Right lobe of liver (tissue), 6 donors: ENCODE measurements around the gene IL18BP. TPM values are rescaled to one million over a fixed set of nuclear protein-coding genes. Genes with fewer than 3 reads are reported as not detected.
A peak's percentile ranks its signal among the peaks of the same experiment; 100 is the strongest.

ENCODE experiments used
- ATAC-seq, 4 donors: fragments of 200-7000 bp; cut with Tn5 transposase; one replicate each; pipeline ENCODE4 v1.9.1; 2020; ENCODE audit warnings: mild to moderate bottlenecking in 4 of 4, moderate library complexity in 4 of 4
- DNase-seq, 3 donors: peaks; one replicate each; pipeline ENCODE4 v3.0.0-alpha.2; 2020
- H3K27ac ChIP-seq, 3 donors: fragments of 200-600 bp; one replicate each; pipeline ENCODE4 v1.8.0; 2022
- H3K27me3 ChIP-seq, 2 donors: fragments of 200-600 bp; one replicate each; pipeline ENCODE4 v1.8.0; 2022
- H3K36me3 ChIP-seq, 4 donors: fragments of 200-600 bp; sonication (generic) in 1 of 4; one replicate each; pipeline versions ENCODE4 v1.5.1 to v1.8.0; 2017 to 2022; ENCODE audit warnings: control low read depth in 1 of 4
- H3K4me1 ChIP-seq, 4 donors: fragments of 200-600 bp; sonication (generic) in 1 of 4; one replicate each; pipeline versions ENCODE4 v1.5.1 to v1.8.0; 2017 to 2022; ENCODE audit warnings: control low read depth in 1 of 4
- H3K4me3 ChIP-seq, 3 donors: fragments of 200-600 bp; one replicate each; pipeline ENCODE4 v1.8.0; 2022
- H3K9me3 ChIP-seq, 4 donors: fragments of 200-600 bp; sonication (generic) in 1 of 4; one replicate each; pipeline versions ENCODE4 v1.5.1 to v1.8.0; 2017 to 2022; ENCODE audit warnings: control low read depth in 1 of 4
- POLR2A ChIP-seq: fragments of 450-650 bp; IDR thresholded peaks from one replicate; pipeline ENCODE4 v1.6.1; 2017; ENCODE audit warnings: antibody characterized with exemption, mild to moderate bottlenecking
- WGBS: methylation state at CpG from one replicate; pipeline ENCODE4 v1.1.6; 2018; ENCODE audit warnings: low coverage, low lambda C conversion rate; ENCODE audit not compliant: insufficient coverage; ENCODE audit errors: missing lambda C conversion rate; 5-methylcytosine and 5-hydroxymethylcytosine counted together
- intact Hi-C, 2 donors: fragments of 100-400 bp; cut with DNase I; formaldehyde crosslinking; loops; one replicate each; pipeline versions ENCODE4 v1.11.2 to v1.14.1; 2022
- total RNA-seq, 6 experiments: library from RNA; depleted of rRNA in 2 of 6; stranded (reverse); fragments of >200 nt in 2 of 6; fragmentation: NEBNext Ultra II Directional in 3 of 6; extraction: Animal tissue kit (Norgen Biotek cat#: 25700) in 3 of 6; gene quantifications; one replicate each; pipeline versions ENCODE4 v1.1.0 to v1.2.4, GENCODE V29; 2016 to 2023
- TF ChIP-seq, protein P1 (sequence below), 4 donors: fragments of 200-600 bp in 3 of 4; fragments of 450-650 bp in 1 of 4; IDR thresholded peaks; one replicate each; pipeline versions ENCODE4 v1.5.1 to v1.8.0; 2016 to 2022; ENCODE audit warnings: antibody characterized with exemption in 4 of 4, mild to moderate bottlenecking in 2 of 4
- donor health status: DM: no; HTN: yes; CAD: no.
- donor health status: DM: no; HTN: no; CAD: no.
- donor health status: DM: no; HTN: no; CAD: no.
- donor health status: DM: no; HTN: yes; CAD: no.
- donor health status: DM: no; HTN: yes; CAD: no.

The IL18BP gene
- total RNA-seq, 6 experiments from 2014 or later = 2.2 to 13.0 (median 3.7) TPM

DNA sequence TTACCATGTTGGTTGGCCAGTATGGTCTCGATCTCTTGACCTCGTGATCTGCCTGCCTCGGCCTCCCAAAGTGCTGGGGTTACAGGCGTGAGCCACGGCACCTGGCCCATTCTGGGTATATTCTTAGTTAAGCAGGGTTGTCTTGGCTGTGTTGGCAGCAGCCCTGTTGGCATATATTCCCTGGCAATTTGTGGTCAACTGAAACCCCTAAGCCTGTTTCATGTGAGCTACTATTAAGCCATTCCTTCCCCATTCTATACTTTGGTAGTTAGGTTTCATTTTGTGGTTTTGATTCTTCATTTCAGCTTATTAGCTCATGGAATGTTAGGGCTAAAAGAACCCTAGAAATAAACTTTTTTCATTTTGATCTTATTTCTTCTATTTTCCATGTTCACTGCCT lies 22.2 kb upstream of the IL18BP start:
- no CpG with 5 or more reads among the region's 5 CpGs for WGBS
- ATAC-seq = no peak

DNA sequence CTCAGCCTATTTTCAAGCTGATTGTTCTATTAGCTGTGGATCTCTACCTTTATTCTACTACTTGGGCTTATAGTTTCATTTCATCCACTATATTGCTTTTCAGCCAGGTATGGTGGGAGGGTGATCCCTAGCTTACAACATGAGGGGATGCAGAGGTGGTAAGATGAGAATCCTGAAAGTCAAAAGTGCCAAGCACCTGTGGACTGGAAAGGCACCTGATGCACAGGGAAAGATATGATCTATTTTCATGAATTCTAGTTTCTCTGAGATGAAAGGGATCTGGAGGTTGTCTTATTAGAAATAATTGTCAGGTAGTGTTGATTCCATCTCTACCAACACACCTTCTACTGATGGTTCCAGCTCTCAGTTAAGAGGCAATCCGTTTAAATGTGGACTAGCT lies 21.6 kb upstream of the IL18BP start:
- intact Hi-C loops = no loop called here

More for the DNA sequence above, 22.2 kb upstream of the IL18BP start:
- no peak for TF ChIP-seq POLR2A
- TF ChIP-seq, protein P1, sequence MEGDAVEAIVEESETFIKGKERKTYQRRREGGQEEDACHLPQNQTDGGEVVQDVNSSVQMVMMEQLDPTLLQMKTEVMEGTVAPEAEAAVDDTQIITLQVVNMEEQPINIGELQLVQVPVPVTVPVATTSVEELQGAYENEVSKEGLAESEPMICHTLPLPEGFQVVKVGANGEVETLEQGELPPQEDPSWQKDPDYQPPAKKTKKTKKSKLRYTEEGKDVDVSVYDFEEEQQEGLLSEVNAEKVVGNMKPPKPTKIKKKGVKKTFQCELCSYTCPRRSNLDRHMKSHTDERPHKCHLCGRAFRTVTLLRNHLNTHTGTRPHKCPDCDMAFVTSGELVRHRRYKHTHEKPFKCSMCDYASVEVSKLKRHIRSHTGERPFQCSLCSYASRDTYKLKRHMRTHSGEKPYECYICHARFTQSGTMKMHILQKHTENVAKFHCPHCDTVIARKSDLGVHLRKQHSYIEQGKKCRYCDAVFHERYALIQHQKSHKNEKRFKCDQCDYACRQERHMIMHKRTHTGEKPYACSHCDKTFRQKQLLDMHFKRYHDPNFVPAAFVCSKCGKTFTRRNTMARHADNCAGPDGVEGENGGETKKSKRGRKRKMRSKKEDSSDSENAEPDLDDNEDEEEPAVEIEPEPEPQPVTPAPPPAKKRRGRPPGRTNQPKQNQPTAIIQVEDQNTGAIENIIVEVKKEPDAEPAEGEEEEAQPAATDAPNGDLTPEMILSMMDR (IDR thresholded peaks at IDR 0.05) = no peak
- intact Hi-C loops = no loop called here
- Histone ChIP-seq H3K36me3 (peaks cover 0 to 3% (median 0%) of the 10 kb centered on the region in 4 donors), H3K4me1 (no peaks in the 10 kb centered on the region), H3K27me3 (no peaks in the 10 kb centered on the region), H3K4me3 (no peak overlapping the region), H3K9me3 (no peaks in the 10 kb centered on the region), H3K27ac (no peak overlapping the region)
- no peak for DNase-seq

DNA sequence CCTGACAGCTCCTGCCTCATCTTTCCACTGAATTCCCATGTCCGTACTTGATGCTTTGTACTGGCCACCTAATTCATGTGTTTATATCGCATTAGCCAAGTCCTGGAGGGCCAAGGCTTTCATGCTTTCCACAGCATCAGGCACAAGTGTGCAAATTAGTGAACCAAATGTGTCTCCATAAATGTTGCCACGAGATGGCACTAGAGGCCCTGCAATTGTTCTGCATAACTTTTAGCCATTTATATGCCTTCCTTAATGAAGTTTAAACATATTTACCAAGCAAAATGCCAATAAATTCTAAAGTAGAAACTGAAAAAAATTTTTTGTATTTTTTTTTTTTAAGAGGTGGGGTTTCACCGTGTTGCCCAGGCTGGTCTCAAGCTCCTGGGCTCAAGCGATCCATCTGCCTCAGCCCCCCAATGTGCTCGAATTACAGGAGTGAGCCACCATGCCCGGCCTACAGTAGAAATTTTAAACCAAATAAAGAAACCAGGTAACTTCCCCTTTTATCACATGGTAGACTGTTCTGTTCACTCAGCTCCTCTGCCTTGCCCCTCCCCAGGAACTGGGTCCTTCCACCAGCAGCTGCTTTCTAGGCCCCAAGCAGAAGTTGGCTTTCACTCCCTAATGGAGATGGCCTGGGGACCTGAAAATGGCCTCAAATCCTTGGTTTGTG lies 20.8 kb upstream of the IL18BP start:
- H3K4me3 ChIP-seq = no peak overlapping the region
- intact Hi-C loops = no loop called here
- ATAC-seq (peak; percentile 82 to 88 (median 86)), DNase-seq (no peak)
- no peaks in the 10 kb centered on the region for H3K9me3 ChIP-seq
- WGBS = 34% methylated on average over 7 of the region's 7 CpGs
- TF ChIP-seq, protein P1 (IDR thresholded peaks at IDR 0.05) = peak; percentile 71 to 75 (median 74)
- TF ChIP-seq POLR2A = no peak
- H3K27me3 ChIP-seq = no peaks in the 10 kb centered on the region
- no peaks in the 10 kb centered on the region for H3K4me1 ChIP-seq
- no peaks in the 10 kb centered on the region for H3K36me3 ChIP-seq
- no peak overlapping the region for H3K27ac ChIP-seq

More for the DNA sequence above, 21.6 kb upstream of the IL18BP start:
- peaks cover 0 to 3% (median 0%) of the 10 kb centered on the region in 4 donors for H3K36me3 ChIP-seq
- no peaks in the 10 kb centered on the region for H3K9me3 ChIP-seq
- no peak for DNase-seq
- H3K4me1 ChIP-seq = no peaks in the 10 kb centered on the region
- no peak for ATAC-seq
- H3K27ac ChIP-seq = no peak overlapping the region
- WGBS = 71% methylated on average over 1 of the region's 1 CpG
- TF ChIP-seq, protein P1 (IDR thresholded peaks at IDR 0.05) = no peak
- no peak for TF ChIP-seq POLR2A
- no peaks in the 10 kb centered on the region for H3K27me3 ChIP-seq
- H3K4me3 ChIP-seq = no peak overlapping the region

DNA sequence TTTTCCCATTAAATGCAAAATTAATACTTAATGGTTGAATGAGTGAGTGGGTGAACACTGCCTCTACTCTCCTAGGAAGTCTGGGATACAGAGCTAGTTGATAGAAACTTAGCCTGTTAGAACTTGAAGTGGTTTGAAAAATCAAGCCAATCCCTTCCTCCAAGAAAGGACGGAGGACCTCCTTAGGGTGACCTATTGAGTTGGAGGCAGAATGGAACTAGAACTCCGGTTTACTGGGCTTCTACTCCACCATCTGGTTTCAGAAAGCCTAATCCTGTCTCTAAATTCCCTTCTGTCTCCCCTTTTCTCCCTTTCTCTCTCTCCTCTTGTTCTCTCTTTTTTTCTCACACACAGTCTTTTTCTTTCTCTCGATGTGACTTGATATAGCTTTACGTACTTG lies 19.6 kb upstream of the IL18BP start:
- Histone ChIP-seq H3K27me3 (no peaks in the 10 kb centered on the region), H3K9me3 (no peaks in the 10 kb centered on the region), H3K36me3 (peaks cover 0 to 7% (median 3%) of the 10 kb centered on the region in 4 donors), H3K27ac (no peak overlapping the region), H3K4me3 (no peak overlapping the region), H3K4me1 (no peaks in the 10 kb centered on the region)
- intact Hi-C loops = no loop called here
- ATAC-seq (no peak), DNase-seq (no peak)
- WGBS = 96% methylated on average over 3 of the region's 4 CpGs
- TF ChIP-seq, protein P1 (IDR thresholded peaks at IDR 0.05) = no peak
- TF ChIP-seq POLR2A = no peak
